ENCODE data around the gene MCC. TPM values are rescaled to one million over a fixed set of nuclear protein-coding genes. Genes with fewer than 3 reads are reported as not detected.

Gene MCC
- total RNA-seq, 3 donors from 2014 or later: 24.3 to 46.5 (median 29.4) TPM

GRCh38 chr5:113187906-113188305 lies 300.3 kb downstream of the MCC start:
- Histone ChIP-seq H3K36me3 (no peaks in the 10 kb centered on the region), H3K27me3 (no peaks in the 10 kb centered on the region), H3K4me3 (no peak overlapping the region), H3K4me1 (no peaks in the 10 kb centered on the region), H3K9me3 (no peaks in the 10 kb centered on the region), H3K27ac (no peak overlapping the region)
- intact Hi-C loops (cut with DNase I; ENCODE audit: low total_unique reads): no loop called here
- TF ChIP-seq POLR2AphosphoS5 (IDR thresholded peaks at IDR 0.05) (no peak), POLR2A (IDR thresholded peaks at IDR 0.05) (no peak), CTCF (IDR thresholded peaks at IDR 0.05) (no peak)
- no peak for DNase-seq (ENCODE audit: low spot score in 2 of 2)

- intact Hi-C loops (cut with DNase I; ENCODE audit: low total_unique reads): no loop called here
- no peaks in the 10 kb centered on the region for H3K4me1 ChIP-seq
- no peak for TF ChIP-seq POLR2A (IDR thresholded peaks at IDR 0.05)
- no peak for TF ChIP-seq CTCF (IDR thresholded peaks at IDR 0.05)
- no peak for TF ChIP-seq POLR2AphosphoS5 (IDR thresholded peaks at IDR 0.05)
- H3K9me3 ChIP-seq: no peaks in the 10 kb centered on the region
- DNase-seq (ENCODE audit: low spot score in 2 of 2): no peak
- H3K27me3 ChIP-seq: no peaks in the 10 kb centered on the region
- no peak overlapping the region for H3K4me3 ChIP-seq
- H3K27ac ChIP-seq: no peak overlapping the region
- no peaks in the 10 kb centered on the region for H3K36me3 ChIP-seq
Observed at GRCh38 chr5:113186061-113186460, 302.2 kb downstream of the MCC start.

GRCh38 chr5:113183694-113184093 lies 304.6 kb downstream of the MCC start:
- H3K36me3 ChIP-seq: no peaks in the 10 kb centered on the region
- H3K27ac ChIP-seq: no peak overlapping the region
- H3K27me3 ChIP-seq: no peaks in the 10 kb centered on the region
- H3K4me1 ChIP-seq: peaks cover 0 to 4% of the 10 kb centered on the region in 2 donors
- intact Hi-C loops (cut with DNase I; ENCODE audit: low total_unique reads): no loop called here
- DNase-seq (ENCODE audit: low spot score in 2 of 2): no peak
- no peak for TF ChIP-seq POLR2AphosphoS5 (IDR thresholded peaks at IDR 0.05)
- TF ChIP-seq CTCF (IDR thresholded peaks at IDR 0.05): no peak
- no peak for TF ChIP-seq POLR2A (IDR thresholded peaks at IDR 0.05)
- H3K4me3 ChIP-seq: no peak overlapping the region
- H3K9me3 ChIP-seq: no peaks in the 10 kb centered on the region

- H3K4me1 ChIP-seq: peaks cover 0 to 4% of the 10 kb centered on the region in 2 donors
- DNase-seq (ENCODE audit: low spot score in 2 of 2): no peak
- H3K27me3 ChIP-seq: no peaks in the 10 kb centered on the region
- H3K36me3 ChIP-seq: no peaks in the 10 kb centered on the region
- H3K27ac ChIP-seq: no peak overlapping the region
- TF ChIP-seq POLR2AphosphoS5 (IDR thresholded peaks at IDR 0.05) (no peak), POLR2A (IDR thresholded peaks at IDR 0.05) (no peak), CTCF (IDR thresholded peaks at IDR 0.05) (no peak)
- intact Hi-C loops (cut with DNase I; ENCODE audit: low total_unique reads): no loop called here
- no peak overlapping the region for H3K4me3 ChIP-seq
- no peaks in the 10 kb centered on the region for H3K9me3 ChIP-seq
Observed at GRCh38 chr5:113182658-113183344, 305.5 kb downstream of the MCC start.

GRCh38 chr5:113181853-113182490 lies 306.3 kb downstream of the MCC start:
- H3K4me3 ChIP-seq: no peak overlapping the region
- H3K36me3 ChIP-seq: no peaks in the 10 kb centered on the region
- no peak for TF ChIP-seq POLR2A (IDR thresholded peaks at IDR 0.05)
- no peak for TF ChIP-seq POLR2AphosphoS5 (IDR thresholded peaks at IDR 0.05)
- TF ChIP-seq CTCF (IDR thresholded peaks at IDR 0.05): no peak
- peaks cover 0 to 4% of the 10 kb centered on the region in 2 donors for H3K4me1 ChIP-seq
- H3K9me3 ChIP-seq: no peaks in the 10 kb centered on the region
- DNase-seq (ENCODE audit: low spot score in 2 of 2): no peak
- intact Hi-C loops (cut with DNase I; ENCODE audit: low total_unique reads): no loop called here
- no peak overlapping the region for H3K27ac ChIP-seq
- H3K27me3 ChIP-seq: no peaks in the 10 kb centered on the region

Measured in breast epithelium (tissue), 4 donors.